Measurements from ENCODE around the gene FNDC11. TPM values are rescaled to one million over a fixed set of nuclear protein-coding genes. Genes with fewer than 3 reads are reported as not detected.

FNDC11 gene
- total RNA-seq, 1 experiment from 2014 or later: 2.5 TPM

GRCh38 chr20:63578224-63579016 lies 24.5 kb downstream of the FNDC11 start:
- H3K27ac ChIP-seq (ENCODE audit: insufficient read length, low read depth, low read length): no peak overlapping the region
- no peaks in the 10 kb centered on the region for H4K20me1 ChIP-seq (ENCODE audit: control insufficient read depth, insufficient read depth, insufficient read length)
- no peaks in the 10 kb centered on the region for H3K4me1 ChIP-seq (ENCODE audit: insufficient read depth, low read length)
- no peak overlapping the region for H3K23ac ChIP-seq (ENCODE audit: insufficient read length, low read depth, low read length)
- no peaks in the 10 kb centered on the region for H3K36me3 Mint-ChIP-seq (ENCODE audit: insufficient read depth in 1 of 3, low read depth in 3 of 3)
- no peak overlapping the region for H3K56ac ChIP-seq (ENCODE audit: insufficient read length, low read depth, low read length)
- no peak overlapping the region for H3K4me2 ChIP-seq (ENCODE audit: insufficient read depth, insufficient read length, low read length)
- peaks cover 12 to 21% of the 10 kb centered on the region in 2 experiments for H3K4me1 Mint-ChIP-seq
- no peak overlapping the region; a peak in 1 of 7 replicates for H3K27ac Mint-ChIP-seq
- no peaks in the 10 kb centered on the region for H3K79me2 ChIP-seq (ENCODE audit: insufficient read depth, low read length)
- no peak overlapping the region for H3K9ac ChIP-seq (ENCODE audit: extremely low read depth, insufficient read length, low read length)
- no peaks in the 10 kb centered on the region for H3K9me3 ChIP-seq (ENCODE audit: control insufficient read depth, low read depth, low read length)
- H3K27me3 Mint-ChIP-seq (ENCODE audit: low read depth): no peaks in the 10 kb centered on the region; the same call in none of the 2 replicates
- no peak overlapping the region for H4K5ac ChIP-seq (ENCODE audit: insufficient read length, low read depth, low read length)
- no peak overlapping the region for H2BK5ac ChIP-seq (ENCODE audit: insufficient read length, low read length)
- no peak overlapping the region for H2BK15ac ChIP-seq (ENCODE audit: low read depth, low read length)
- H2BK12ac ChIP-seq (ENCODE audit: insufficient read length, low read depth, low read length): no peak overlapping the region
- no peak overlapping the region for H4K91ac ChIP-seq (ENCODE audit: insufficient read length, low read depth, low read length)
- H2AK5ac ChIP-seq (ENCODE audit: insufficient read length, low read length): no peak overlapping the region
- H3T11ph ChIP-seq (ENCODE audit: low read length): no peak overlapping the region
- H3K27me3 ChIP-seq (ENCODE audit: insufficient read depth, low read length): no peaks in the 10 kb centered on the region
- DNase-seq: no peak
- H2AFZ ChIP-seq (ENCODE audit: low read length): no peak overlapping the region
- H3K79me1 ChIP-seq (ENCODE audit: insufficient read depth, low read depth, low read length, poor library complexity, severe bottlenecking): no peaks in the 10 kb centered on the region
- H3K4me3 Mint-ChIP-seq: no peak overlapping the region; a peak in 1 of 5 replicates
- no peak overlapping the region for H3K18ac ChIP-seq (ENCODE audit: insufficient read length, low read depth, low read length)
- H3K4ac ChIP-seq (ENCODE audit: low read depth, low read length): no peak overlapping the region
- peaks cover 4% of the 10 kb centered on the region for H3K23me2 ChIP-seq (ENCODE audit: insufficient read length, low read depth, low read length, poor library complexity, severe bottlenecking)
- WGBS (ENCODE audit: extremely low coverage, insufficient read length, low lambda C conversion rate): no CpG with 5 or more reads among the region's 26 CpGs
- H4K8ac ChIP-seq (replicated peaks; ENCODE audit: insufficient read length, low read depth, low read length): no peak overlapping the region
- no peak overlapping the region for H2BK20ac ChIP-seq (ENCODE audit: low read depth, low read length, poor library complexity, severe bottlenecking)
- 0 out of 3 replicates have a peak, but pooled peaks have one; percentile 9 for TF ChIP-seq CTCF (conservative IDR thresholded peaks at IDR 0.05)
- H3K9me3 Mint-ChIP-seq: no peaks in the 10 kb centered on the region
- H3K14ac ChIP-seq (ENCODE audit: insufficient read depth, low read length): no peak overlapping the region
- H2BK120ac ChIP-seq (ENCODE audit: low read depth, low read length, poor library complexity, severe bottlenecking): no peak overlapping the region
